Effector CD4-positive, alpha-beta T cell (primary cell): ENCODE data around the gene CEACAM4.
"Not testable (repeated sequence)": the region's sequence is repeated elsewhere in the genome, so short reads cannot be mapped to it uniquely, and the experiment has no call there.

Experiments
- DNase-seq: peaks from one replicate; pipeline ENCODE4 v3.0.0-alpha.2; 2020
- total RNA-seq: gene quantifications from one replicate; lab custom pipeline; 2026; lab: John Stamatoyannopoulos, UW

CEACAM4 gene
- total RNA-seq = 9.2 reads per million, percentile 30 among the genes with 10 or more reads in this experiment

- DNase-seq = no peak
Measured at GRCh38 chr19:41626877-41627276, at the start of gene CEACAM4. Gene CEACAM4, minus strand, starts transcription at chr19:41627074. Its CDS starts 111 bp downstream, at chr19:41626963.

- DNase-seq = no peak
Measured at GRCh38 chr19:41671486-41671885, 44.6 kb upstream of the CEACAM4 start.

DNA sequence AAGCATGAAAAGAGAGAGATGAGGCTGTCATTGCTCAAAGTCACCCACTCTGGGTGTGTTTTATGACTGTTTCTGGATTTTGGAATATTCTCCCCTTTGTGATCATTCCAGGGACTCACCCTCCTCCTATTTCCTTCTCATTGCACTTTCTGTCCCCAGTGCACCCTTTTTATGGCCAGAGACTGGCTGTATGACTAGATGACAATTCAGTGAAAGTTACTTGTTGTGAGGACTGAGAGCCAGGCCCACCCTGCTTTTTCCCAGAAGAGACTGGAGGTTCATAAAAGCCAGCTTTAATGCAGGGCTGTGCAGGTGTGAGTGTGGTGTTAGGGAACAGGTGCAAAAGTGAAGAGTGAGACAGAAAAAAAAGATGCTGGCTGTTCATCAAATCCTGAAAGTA is 43.9 kb upstream of the CEACAM4 start:
- DNase-seq = no peak

DNA sequence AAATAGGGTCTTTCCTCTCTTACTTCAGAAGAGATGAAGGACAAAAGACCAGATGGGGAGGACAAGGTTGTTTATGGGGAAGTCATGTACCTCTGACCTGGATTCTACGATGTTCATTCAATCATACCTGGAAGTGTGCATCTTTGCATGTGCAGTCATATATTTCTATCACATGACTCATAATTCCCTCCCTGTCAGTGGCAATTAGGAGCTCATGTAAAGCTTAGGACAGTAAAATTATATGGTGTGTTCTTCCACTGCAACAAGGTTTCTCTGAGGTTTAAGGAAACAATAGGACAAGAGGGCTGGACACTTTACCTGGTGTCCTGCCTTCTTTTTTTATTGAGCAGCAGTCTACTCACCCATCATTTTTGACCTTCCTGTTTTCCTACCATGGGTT is 41.4 kb upstream of the CEACAM4 start:
- no peak for DNase-seq

- no peak for DNase-seq
Measured at GRCh38 chr19:41666075-41666474, 39.2 kb upstream of the CEACAM4 start.

GRCh38 chr19:41657157-41657556 is 30.3 kb upstream of the CEACAM4 start:
- DNase-seq = no peak

- DNase-seq = not testable (repeated sequence)
Measured at GRCh38 chr19:41656756-41657155, 29.9 kb upstream of the CEACAM4 start.

GRCh38 chr19:41652250-41652649 is 25.4 kb upstream of the CEACAM4 start:
- no peak for DNase-seq

DNA sequence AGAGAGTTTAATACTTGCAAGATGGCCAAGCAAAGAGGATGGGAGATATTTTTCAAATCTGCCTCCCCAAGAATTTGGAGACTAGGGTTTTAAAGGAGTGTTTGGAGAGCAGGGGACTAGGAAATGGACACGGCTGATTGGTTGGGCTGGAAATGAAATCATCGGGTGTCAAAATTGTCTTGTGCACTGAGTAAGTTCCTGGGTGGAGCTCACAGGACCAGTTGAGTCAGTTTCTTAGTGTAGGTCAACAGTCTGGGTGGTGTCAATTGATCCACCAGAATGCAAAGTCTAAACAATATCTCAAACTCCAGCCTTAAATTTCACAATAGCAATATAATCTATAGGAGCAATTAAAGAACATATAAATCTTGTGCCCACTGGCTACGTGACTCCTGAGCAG is 23.0 kb upstream of the CEACAM4 start:
- no peak for DNase-seq

GRCh38 chr19:41646589-41647204 is 19.8 kb upstream of the CEACAM4 start:
- DNase-seq = peak; percentile 21

DNA sequence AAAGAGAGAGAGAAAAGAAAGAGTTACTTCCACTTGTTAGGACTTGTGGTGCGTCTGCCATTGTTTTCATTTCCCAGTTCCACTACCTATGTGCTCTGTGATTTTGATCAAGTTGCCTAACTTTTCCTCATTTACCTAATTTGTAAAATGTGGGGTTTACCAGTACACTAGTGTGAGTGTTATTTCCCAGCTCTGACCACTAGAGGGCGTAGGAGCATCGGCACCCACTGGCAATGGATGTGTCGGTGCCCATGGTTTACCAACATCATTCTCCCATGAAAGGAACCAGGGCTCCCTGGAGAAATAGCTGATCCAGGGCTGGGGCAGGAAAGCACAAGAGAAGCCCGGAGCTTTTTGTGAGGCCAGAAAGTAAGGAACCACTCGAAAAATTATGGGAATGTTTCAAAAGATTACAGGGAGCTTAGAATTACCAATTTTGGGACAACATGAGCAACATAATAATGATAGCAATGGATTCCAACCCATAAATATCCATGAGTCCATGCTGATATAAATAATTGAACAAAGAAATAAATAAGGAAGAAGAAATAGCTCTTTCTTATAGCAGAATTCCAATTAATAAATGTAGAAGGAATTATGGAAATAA is 15.1 kb upstream of the CEACAM4 start:
- peak; percentile 71 for DNase-seq

- DNase-seq = peak; percentile 14
Measured at GRCh38 chr19:41638641-41639081, 11.8 kb upstream of the CEACAM4 start.

DNA sequence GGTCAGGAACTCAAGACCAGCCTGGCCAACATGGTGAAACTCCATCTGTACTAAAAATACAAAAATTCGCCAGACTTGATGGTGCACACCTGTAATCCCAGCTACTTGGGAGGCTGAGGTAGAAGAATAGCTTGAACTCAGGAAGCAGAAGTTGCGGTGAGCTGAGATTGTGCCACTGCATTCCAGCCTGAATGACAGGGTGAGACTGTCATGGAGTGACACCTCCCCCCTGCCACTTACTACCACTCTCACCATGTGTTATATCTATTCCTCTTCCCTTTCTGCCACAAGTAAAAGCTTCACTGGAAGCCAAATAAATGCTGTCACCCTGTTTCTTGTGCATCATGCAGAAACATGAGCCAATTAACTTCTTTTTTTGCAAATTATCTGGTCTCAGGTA is 10.6 kb upstream of the CEACAM4 start:
- no peak for DNase-seq

- DNase-seq = no peak
Measured at GRCh38 chr19:41627966-41628675, 1.2 kb upstream of the CEACAM4 start.

- no peak for DNase-seq
Measured at GRCh38 chr19:41626278-41626677, 596 bp downstream of the CEACAM4 start.

DNA sequence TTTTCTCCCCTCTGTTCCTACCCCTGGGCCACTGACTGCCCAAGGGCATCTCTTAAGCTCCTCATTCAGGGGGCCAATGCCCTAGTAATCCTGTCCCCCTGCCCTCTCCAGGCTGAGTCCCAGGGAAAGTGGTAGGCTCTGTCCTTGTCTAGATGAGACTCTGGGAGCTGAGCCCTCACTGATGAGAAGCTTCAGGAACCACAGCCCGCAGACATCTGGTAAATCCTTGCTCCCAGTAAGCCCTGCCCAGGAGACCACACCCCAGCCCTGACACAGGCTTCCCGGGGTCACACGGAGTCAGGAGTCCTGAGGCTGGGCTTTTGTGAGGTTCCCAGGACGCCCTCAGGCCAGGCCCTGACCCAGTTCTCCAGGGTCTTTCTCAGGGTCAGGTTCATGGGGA is 1.9 kb downstream of the CEACAM4 start:
- no peak for DNase-seq

DNA sequence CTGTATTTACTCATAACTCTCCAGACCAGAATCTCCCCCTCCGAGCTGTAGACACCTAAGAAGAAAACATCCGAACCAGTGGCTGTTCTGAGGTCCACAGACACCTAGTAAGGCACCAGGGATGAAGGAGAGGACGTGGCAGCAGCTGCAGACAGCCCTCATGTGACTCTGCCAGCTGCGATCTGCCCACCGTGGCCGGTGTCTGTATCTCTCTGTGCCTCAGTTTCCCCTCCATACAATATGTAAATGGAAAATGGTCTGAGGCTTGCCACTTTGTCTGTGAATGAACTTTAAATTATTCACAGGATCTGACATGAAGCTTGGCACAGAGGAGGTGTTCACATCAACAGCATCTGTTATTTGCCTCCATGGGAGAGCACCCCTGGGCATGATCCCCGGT is 2.4 kb downstream of the CEACAM4 start:
- DNase-seq = no peak

DNA sequence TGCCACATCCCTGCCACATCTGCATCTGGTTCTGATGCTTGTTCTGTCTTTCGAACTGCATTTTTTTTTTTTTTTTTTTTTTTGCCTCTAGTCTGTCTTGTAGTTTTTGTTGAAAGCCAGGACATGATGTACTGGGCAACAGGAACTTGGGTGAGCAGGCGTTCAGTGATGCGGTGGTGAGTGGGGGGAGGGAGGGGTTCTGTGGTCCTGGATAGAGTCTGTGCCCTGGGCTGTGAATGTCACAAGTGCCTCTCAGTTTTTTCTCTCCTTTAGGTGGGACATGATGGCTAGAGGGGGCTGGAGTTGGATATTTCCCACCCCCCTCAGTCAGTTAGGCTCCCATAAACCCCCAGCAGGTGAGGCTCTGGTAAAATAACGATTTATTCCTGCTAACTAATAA is 3.5 kb downstream of the CEACAM4 start:
- no peak for DNase-seq

GRCh38 chr19:41621654-41622053 is 5.2 kb downstream of the CEACAM4 start:
- DNase-seq = no peak

DNA sequence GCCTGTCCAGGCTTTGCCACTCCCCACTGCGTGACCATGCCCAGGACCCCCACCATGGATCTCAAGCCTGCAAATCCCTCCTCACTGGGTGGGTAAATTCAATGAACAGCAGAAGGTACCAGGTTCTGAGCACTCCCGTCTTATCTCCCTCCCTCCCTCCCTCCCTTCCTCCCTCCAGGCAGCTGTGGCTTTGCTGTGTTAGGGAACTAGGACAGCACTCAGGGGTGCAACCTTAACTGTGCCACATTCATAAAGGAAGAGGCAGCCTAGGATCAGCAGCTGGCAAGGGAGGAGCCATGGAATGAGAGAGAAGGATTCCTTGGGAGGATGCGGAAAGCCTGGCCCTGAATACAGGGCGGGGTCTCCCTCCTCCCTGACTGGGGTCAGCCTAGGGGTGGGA is 5.6 kb downstream of the CEACAM4 start:
- no peak for DNase-seq

DNA sequence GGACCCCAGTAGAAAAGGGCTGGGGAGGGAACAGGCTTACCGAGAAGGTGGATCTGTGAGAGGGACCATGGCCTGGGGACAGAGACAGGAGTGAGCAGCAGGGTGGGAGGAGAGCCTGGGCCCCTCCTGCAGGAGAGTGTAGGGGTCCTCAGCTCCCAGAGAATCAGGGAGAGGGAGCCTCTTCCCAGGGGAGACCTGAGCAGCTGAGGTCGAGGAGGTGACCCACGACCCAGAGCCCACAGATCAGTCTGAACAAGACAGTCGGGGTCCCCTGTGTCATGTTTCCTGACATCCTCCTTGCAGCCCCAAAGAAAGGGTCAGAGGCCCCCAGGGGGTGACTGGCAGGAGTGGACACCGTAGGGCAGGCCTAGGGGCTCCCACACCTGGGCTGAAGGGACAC is 6.7 kb downstream of the CEACAM4 start:
- no peak for DNase-seq

GRCh38 chr19:41619018-41619556 is 7.8 kb downstream of the CEACAM4 start:
- no peak for DNase-seq

DNA sequence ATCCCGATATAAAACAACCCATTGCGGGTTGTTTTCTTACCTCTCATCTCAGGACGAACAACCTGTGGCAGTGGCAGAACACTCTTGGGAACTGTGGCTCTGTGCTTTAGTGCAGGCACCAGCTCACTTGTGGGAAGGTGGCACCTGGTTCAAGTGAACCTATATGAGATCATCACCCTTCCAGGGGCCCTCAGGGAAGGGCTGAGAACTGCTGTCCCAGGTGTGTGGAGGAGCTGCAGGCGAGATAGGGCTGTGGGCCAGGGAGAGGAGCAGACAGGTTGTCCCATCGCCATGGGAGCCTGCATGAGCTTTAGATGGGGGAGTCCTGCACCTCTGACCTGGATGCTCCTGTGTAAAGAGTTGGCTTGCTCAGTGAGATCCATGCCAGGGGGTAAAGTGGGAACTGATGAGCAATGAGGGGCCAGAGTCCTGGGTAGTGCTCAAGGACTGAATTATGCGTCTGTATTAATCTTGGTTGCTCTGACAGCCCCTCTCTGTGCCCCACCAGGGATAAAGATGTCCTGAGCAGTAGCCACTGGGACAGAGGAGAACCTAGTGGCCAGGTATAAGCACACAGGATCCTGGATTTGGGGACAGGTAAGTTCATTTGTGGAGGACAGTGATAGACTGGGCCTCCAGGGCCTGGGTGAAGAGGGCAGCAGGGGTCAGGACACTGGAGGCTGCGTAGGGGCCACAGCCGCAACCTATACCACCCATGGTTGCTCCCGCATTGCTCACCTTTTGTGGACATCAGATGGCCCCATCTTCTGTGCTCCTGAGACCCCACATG is 8.7 kb downstream of the CEACAM4 start:
- DNase-seq = no peak
